HL-60/S4 treated with retinoic acid at 250 ng/mL for 4 days and 3 days (cell line): Measurements from ENCODE around the gene IDH3G.
"Not testable (repeated sequence)": the region's sequence is repeated elsewhere in the genome, so short reads cannot be mapped to it uniquely, and the experiment has no call there.

Source experiments
- in situ Hi-C: fragments of 300-500 bp; cut with MboI; formaldehyde crosslinking; loops from 2 replicates; pipeline ENCODE4 v1.7.0; 2022; ENCODE audit warnings: low sequenced_read_pairs

The IDH3G gene

GRCh38 chrX:153794018-153794896 is at the start of gene IDH3G, which contains the start of gene SSR4:
IDH3G (minus strand) TSS chrX:153794375; CDS start chrX:153794326, 49 bp downstream.
SSR4 (plus strand) TSS chrX:153794668; CDS start chrX:153794688, 20 bp downstream.
- in situ Hi-C loops, result no loop called here

GRCh38 chrX:153836921-153837320 is 42.7 kb upstream of the IDH3G start:
- in situ Hi-C loops, result no loop called here

- in situ Hi-C loops, result no loop called here
Measured at GRCh38 chrX:153832728-153833127, 38.6 kb upstream of the IDH3G start.

- in situ Hi-C loops, result no loop called here
Measured at GRCh38 chrX:153831429-153832150, 37.4 kb upstream of the IDH3G start.

GRCh38 chrX:153830640-153831428 is 36.7 kb upstream of the IDH3G start:
- in situ Hi-C loops, result no loop called here

- in situ Hi-C loops, result no loop called here
Measured at GRCh38 chrX:153829799-153830639, 35.8 kb upstream of the IDH3G start, which contains the start of gene PDZD4. PDZD4 (minus strand) TSS chrX:153830544; CDS start chrX:153830298, 246 bp downstream.

- in situ Hi-C loops, result no loop called here
Measured at GRCh38 chrX:153829549-153829798, 35.3 kb upstream of the IDH3G start.

GRCh38 chrX:153828723-153829548 is 34.8 kb upstream of the IDH3G start:
- in situ Hi-C loops, result no loop called here

- in situ Hi-C loops, result no loop called here
Measured at GRCh38 chrX:153828308-153828707, 34.1 kb upstream of the IDH3G start.

GRCh38 chrX:153827903-153828302 is 33.7 kb upstream of the IDH3G start:
- in situ Hi-C loops, result no loop called here

- in situ Hi-C loops, result no loop called here
Measured at GRCh38 chrX:153827016-153827415, 32.8 kb upstream of the IDH3G start.

- in situ Hi-C loops, result no loop called here
Measured at GRCh38 chrX:153825042-153825441, 30.9 kb upstream of the IDH3G start.

GRCh38 chrX:153824348-153824747 is 30.2 kb upstream of the IDH3G start:
- in situ Hi-C loops, result no loop called here

GRCh38 chrX:153821066-153821465 is 26.9 kb upstream of the IDH3G start:
- in situ Hi-C loops, result no loop called here

- in situ Hi-C loops, result no loop called here
Measured at GRCh38 chrX:153820601-153821000, 26.4 kb upstream of the IDH3G start.

GRCh38 chrX:153819384-153820040 is 25.3 kb upstream of the IDH3G start:
- in situ Hi-C loops, result no loop called here

GRCh38 chrX:153818571-153819383 is 24.6 kb upstream of the IDH3G start:
- in situ Hi-C loops, result no loop called here

GRCh38 chrX:153818064-153818463 is 23.9 kb upstream of the IDH3G start:
- in situ Hi-C loops, result not testable (repeated sequence)
